Measurements from ENCODE around the gene FGD3. TPM values are rescaled to one million over a fixed set of nuclear protein-coding genes. Genes with fewer than 3 reads are reported as not detected.

Gene FGD3
- total and polyA plus RNA-seq, 2 donors (not counting 1 experiment from before 2014, with no cell fraction given), result not detected

GRCh38 chr9:93081081-93081529 is 133.8 kb downstream of the FGD3 start:
- no peak overlapping the region for H3K9ac ChIP-seq (ENCODE audit: insufficient read depth, low read length)
- no peak overlapping the region for H2AFZ ChIP-seq (ENCODE audit: low read length)
- H3K36me3 ChIP-seq (ENCODE audit: control insufficient read depth, insufficient read depth, low read length), result no peaks in the 10 kb centered on the region
- peak; percentile 26 to 53 for DNase-seq (ENCODE audit: low read depth in 2 of 2)
- TF ChIP-seq EZH2 (IDR thresholded peaks at IDR 0.05; ENCODE audit: low read length, missing control alignments) (no peak), CTCF (conservative IDR thresholded peaks at IDR 0.05 in 1 of 2, IDR thresholded peaks at IDR 0.05 in 1 of 2; ENCODE audit: low read depth in 1 of 2, low read length in 2 of 2) (no peak)
- H3K27ac ChIP-seq (ENCODE audit: insufficient read depth, low read length), result peak overlapping the region; percentile 57
- H3K4me3 ChIP-seq (replicated peaks in 1 of 4; ENCODE audit: control extremely low read depth in 1 of 4, insufficient read depth in 1 of 4, low read depth in 3 of 4, low read length in 4 of 4), result no peak overlapping the region
- no peaks in the 10 kb centered on the region for H3K27me3 ChIP-seq (ENCODE audit: control insufficient read depth, insufficient read depth, low read length)
- no peaks in the 10 kb centered on the region for H3K9me3 ChIP-seq (ENCODE audit: control insufficient read depth, insufficient read depth, low read depth, low read length)
- H3K4me1 ChIP-seq (ENCODE audit: control insufficient read depth, extremely low read depth, insufficient read depth, low read length), result peaks cover 3% of the 10 kb centered on the region
- H3K79me2 ChIP-seq (ENCODE audit: control insufficient read depth, insufficient read depth, low read length), result no peaks in the 10 kb centered on the region
- H4K20me1 ChIP-seq (ENCODE audit: control insufficient read depth, extremely low read depth, insufficient read depth, low read length), result no peaks in the 10 kb centered on the region
- no peak overlapping the region for H3K4me2 ChIP-seq (ENCODE audit: extremely low read depth, insufficient read depth, low read length)

GRCh38 chr9:93081931-93082330 is 134.6 kb downstream of the FGD3 start:
- TF ChIP-seq CTCF (conservative IDR thresholded peaks at IDR 0.05 in 1 of 2, IDR thresholded peaks at IDR 0.05 in 1 of 2; ENCODE audit: low read depth in 1 of 2, low read length in 2 of 2) (no peak), EZH2 (IDR thresholded peaks at IDR 0.05; ENCODE audit: low read length, missing control alignments) (no peak)
- H3K36me3 ChIP-seq (ENCODE audit: control insufficient read depth, insufficient read depth, low read length), result no peaks in the 10 kb centered on the region
- H3K27me3 ChIP-seq (ENCODE audit: control insufficient read depth, insufficient read depth, low read length), result no peaks in the 10 kb centered on the region
- no peak overlapping the region for H3K4me2 ChIP-seq (ENCODE audit: extremely low read depth, insufficient read depth, low read length)
- no peaks in the 10 kb centered on the region for H3K9me3 ChIP-seq (ENCODE audit: control insufficient read depth, insufficient read depth, low read depth, low read length)
- peak overlapping the region; percentile 57 for H3K27ac ChIP-seq (ENCODE audit: insufficient read depth, low read length)
- DNase-seq (ENCODE audit: low read depth in 2 of 2), result peak; percentile 87 to 92
- H3K4me1 ChIP-seq (ENCODE audit: control insufficient read depth, extremely low read depth, insufficient read depth, low read length), result peaks cover 3% of the 10 kb centered on the region
- no peaks in the 10 kb centered on the region for H4K20me1 ChIP-seq (ENCODE audit: control insufficient read depth, extremely low read depth, insufficient read depth, low read length)
- H2AFZ ChIP-seq (ENCODE audit: low read length), result no peak overlapping the region
- H3K4me3 ChIP-seq (replicated peaks in 1 of 4; ENCODE audit: control extremely low read depth in 1 of 4, insufficient read depth in 1 of 4, low read depth in 3 of 4, low read length in 4 of 4), result no peak overlapping the region
- no peak overlapping the region for H3K9ac ChIP-seq (ENCODE audit: insufficient read depth, low read length)
- no peaks in the 10 kb centered on the region for H3K79me2 ChIP-seq (ENCODE audit: control insufficient read depth, insufficient read depth, low read length)

- Histone ChIP-seq H3K4me2 (ENCODE audit: extremely low read depth, insufficient read depth, low read length) (no peak overlapping the region), H3K36me3 (ENCODE audit: control insufficient read depth, insufficient read depth, low read length) (no peaks in the 10 kb centered on the region), H3K4me1 (ENCODE audit: control insufficient read depth, extremely low read depth, insufficient read depth, low read length) (peaks cover 3% of the 10 kb centered on the region), H3K9me3 (ENCODE audit: control insufficient read depth, insufficient read depth, low read depth, low read length) (no peaks in the 10 kb centered on the region), H3K79me2 (ENCODE audit: control insufficient read depth, insufficient read depth, low read length) (no peaks in the 10 kb centered on the region), H3K4me3 (replicated peaks in 1 of 4; ENCODE audit: control extremely low read depth in 1 of 4, insufficient read depth in 1 of 4, low read depth in 3 of 4, low read length in 4 of 4) (no peak overlapping the region), H3K9ac (ENCODE audit: insufficient read depth, low read length) (no peak overlapping the region), H3K27me3 (ENCODE audit: control insufficient read depth, insufficient read depth, low read length) (no peaks in the 10 kb centered on the region), H2AFZ (ENCODE audit: low read length) (no peak overlapping the region), H3K27ac (ENCODE audit: insufficient read depth, low read length) (no peak overlapping the region), H4K20me1 (ENCODE audit: control insufficient read depth, extremely low read depth, insufficient read depth, low read length) (no peaks in the 10 kb centered on the region)
- TF ChIP-seq CTCF (conservative IDR thresholded peaks at IDR 0.05 in 1 of 2, IDR thresholded peaks at IDR 0.05 in 1 of 2; ENCODE audit: low read depth in 1 of 2, low read length in 2 of 2), result no peak
- TF ChIP-seq EZH2 (IDR thresholded peaks at IDR 0.05; ENCODE audit: low read length, missing control alignments), result no peak
- no peak for DNase-seq (ENCODE audit: low read depth in 2 of 2)
Measured at GRCh38 chr9:93082841-93083411, 135.6 kb downstream of the FGD3 start.

Measured in fibroblast of lung (primary cell).